Cardiac fibroblast (primary cell): ENCODE data around the gene MSI2.

Source experiments
- DNase-seq, 2 donors: peaks; one replicate each; pipeline versions ENCODE4 v3.0.0 to v3.0.0-alpha.2; 2010; ENCODE audit warnings: low read depth in 2 of 2
- H3K4me3 ChIP-seq, 2 donors: replicated peaks in 1 of 2; 1 replicate in 1 of 2; 2 replicates in 1 of 2; pipeline ENCODE4 v1.5.1; 2011; ENCODE audit warnings: low read depth in 2 of 2, low read length in 2 of 2, mild to moderate bottlenecking in 2 of 2, moderate library complexity in 1 of 2
- TF ChIP-seq, protein P1 (sequence below): IDR thresholded peaks from one replicate; pipeline ENCODE4 v1.5.1; 2011; ENCODE audit warnings: low read depth, mild to moderate bottlenecking, low read length, inconsistent platforms

Gene MSI2

DNA sequence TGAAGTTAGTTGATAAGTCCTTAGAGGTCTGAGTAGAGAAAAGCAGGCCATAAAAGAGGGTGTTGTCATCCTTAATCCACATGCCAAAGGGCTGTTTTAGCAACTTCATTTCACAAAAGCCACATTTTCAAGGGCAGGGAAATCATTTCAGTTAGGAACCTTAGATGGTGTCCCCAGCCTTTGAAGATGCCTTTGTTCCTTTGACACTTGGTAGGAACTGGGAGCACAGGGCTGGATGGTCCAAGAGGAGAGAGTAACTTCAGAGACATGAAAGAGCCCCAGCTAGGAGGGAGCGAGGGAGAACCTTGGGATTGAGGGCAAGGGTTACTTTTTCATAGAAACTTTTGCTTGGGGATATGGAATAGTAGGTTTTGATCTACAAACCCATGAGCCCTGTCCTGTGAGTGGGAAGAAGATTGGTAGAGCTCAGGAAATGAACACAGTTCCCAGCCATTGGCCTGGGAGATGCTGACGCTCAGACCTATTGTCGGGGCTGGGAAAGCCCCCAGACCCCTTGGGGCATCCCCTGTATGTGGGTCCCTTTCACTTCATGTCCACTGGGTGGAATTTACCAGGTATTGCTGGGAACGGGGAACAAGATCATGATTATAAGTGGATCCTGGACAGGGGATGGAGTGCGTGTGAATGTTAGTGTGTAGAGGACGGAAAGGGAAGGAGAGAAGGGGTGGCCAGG is 18.9 kb downstream of the MSI2 start:
- TF ChIP-seq, protein P1, sequence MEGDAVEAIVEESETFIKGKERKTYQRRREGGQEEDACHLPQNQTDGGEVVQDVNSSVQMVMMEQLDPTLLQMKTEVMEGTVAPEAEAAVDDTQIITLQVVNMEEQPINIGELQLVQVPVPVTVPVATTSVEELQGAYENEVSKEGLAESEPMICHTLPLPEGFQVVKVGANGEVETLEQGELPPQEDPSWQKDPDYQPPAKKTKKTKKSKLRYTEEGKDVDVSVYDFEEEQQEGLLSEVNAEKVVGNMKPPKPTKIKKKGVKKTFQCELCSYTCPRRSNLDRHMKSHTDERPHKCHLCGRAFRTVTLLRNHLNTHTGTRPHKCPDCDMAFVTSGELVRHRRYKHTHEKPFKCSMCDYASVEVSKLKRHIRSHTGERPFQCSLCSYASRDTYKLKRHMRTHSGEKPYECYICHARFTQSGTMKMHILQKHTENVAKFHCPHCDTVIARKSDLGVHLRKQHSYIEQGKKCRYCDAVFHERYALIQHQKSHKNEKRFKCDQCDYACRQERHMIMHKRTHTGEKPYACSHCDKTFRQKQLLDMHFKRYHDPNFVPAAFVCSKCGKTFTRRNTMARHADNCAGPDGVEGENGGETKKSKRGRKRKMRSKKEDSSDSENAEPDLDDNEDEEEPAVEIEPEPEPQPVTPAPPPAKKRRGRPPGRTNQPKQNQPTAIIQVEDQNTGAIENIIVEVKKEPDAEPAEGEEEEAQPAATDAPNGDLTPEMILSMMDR, result no peak
- no peak for DNase-seq
- no peak overlapping the region for H3K4me3 ChIP-seq

DNA sequence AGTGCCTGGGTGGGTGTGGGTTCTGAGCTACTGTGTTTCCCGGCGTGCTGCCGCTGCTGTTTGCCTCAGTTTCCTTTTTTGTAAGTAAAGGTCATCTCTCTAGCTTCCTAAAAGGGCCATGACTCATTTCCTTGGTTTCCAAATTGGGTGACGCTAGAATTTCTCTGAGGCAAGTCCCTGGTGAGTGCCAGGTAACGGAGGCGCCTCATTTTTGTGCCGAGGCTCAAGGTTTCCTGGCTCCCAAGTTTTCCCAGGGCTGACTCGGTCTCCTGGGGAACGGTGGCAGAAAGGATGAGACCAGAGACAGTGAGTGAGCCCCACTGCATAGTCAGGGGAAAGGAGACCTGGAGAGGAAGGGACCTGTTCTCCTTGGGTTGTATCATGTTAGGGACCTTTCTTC is 20.3 kb downstream of the MSI2 start:
- TF ChIP-seq, protein P1, result no peak
- DNase-seq, result no peak
- no peak overlapping the region for H3K4me3 ChIP-seq

DNA sequence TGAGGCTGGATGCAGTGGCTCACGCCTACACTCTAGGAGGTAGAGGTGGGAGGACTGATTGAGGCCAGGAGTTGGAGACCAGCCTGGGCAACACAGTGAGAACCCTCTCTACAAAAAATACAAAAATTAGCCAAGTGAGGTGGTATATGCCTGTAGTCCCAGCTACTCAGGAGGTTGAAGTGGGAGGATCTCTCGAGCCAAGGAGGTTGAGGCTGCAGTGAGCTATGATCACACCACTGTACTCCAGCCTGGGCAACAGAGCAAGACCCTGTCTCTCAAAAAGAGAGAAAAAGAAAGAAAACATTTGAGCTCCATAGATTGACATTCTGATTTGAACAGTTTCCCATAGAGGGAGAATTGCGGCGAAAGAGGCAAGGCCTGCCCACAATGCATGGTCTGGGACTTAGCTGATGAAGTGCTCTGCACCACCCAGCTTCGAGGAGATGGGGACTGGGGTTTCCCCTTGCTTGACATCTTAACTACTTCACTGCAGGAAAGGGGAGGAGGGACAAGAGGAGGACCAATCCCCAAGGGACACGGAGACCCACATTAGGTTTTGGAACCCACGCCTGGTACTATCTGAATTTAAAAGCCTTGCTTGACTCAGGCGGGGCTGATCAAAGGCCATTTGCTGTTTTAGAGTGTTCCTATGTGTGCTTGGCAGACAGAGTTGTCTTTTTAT is 21.7 kb downstream of the MSI2 start:
- no peak overlapping the region for H3K4me3 ChIP-seq
- TF ChIP-seq, protein P1, result no peak
- DNase-seq, result no peak

DNA sequence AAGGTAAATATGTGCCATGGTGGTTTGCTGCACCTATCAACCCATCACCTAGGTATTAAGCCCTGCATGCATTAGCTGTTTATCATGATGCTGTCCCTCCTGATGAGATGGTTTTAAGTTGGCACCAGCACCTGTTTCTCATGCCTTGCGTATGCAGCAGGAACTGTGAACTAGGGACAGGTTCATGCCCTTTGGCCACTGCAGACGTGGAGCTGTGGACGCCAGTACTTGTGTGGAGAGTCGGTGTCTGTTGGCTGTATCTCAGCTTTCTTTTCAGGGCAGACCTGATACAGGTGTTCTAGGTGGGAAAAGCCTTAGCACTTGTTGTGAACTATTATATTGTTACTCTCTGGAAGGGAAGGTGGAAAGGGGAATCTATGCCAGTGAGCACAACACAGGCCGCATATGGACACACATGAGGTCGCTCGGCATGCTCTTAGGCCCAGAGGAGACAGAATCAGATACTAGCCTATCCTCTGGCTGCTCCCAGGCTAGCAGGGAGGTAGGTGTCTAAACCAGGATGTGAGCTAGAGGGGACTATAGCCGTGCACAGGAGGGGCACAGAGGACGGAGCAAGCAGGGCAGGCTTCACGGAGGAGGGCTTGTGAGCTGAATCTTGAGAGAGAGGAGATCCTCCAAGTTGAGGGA is 22.5 kb downstream of the MSI2 start:
- H3K4me3 ChIP-seq, result no peak overlapping the region
- TF ChIP-seq, protein P1, result no peak
- no peak for DNase-seq

DNA sequence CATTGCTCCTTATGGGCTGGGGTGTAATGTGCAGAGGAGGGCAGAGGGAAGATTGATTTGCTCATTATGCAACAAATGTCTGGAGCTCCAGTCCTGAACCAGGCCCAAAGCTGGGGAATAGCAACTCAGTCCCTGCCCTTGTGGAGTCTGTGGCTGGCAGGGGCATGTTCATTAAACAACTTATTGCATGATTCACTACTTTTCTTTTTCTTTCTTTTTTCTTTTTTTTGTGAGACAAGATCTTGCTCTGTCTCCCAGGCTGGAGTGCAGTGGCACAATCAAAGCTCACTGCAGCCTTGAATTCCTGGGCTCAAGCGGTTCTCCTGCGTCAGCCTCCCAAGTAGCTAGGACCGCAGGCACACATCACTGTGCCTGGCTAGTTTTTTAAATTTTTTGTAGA is 23.1 kb downstream of the MSI2 start:
- H3K4me3 ChIP-seq, result no peak overlapping the region
- DNase-seq, result no peak
- TF ChIP-seq, protein P1, result no peak

DNA sequence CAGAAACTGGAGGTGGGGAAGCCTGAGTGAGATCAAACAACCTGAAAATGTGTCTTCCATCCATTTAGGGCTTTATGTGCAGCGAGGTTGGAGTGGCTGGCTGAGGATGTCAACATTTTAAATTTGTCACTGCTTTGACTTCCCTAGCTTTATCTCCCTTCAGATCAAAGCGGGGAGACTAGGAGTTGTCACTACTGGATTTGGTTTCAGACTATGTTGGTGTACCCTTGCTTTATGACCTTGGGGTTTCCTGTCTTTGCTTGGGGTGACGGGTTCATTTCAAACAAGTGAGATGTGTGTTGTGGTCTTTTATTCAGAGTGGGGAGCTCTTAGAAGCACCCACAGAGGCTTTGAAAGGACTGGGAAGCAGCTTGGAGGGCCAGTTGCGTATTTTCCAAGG is 25.6 kb downstream of the MSI2 start:
- no peak for DNase-seq
- H3K4me3 ChIP-seq, result no peak overlapping the region
- TF ChIP-seq, protein P1, result no peak
